SK-N-MC (cell line): ENCODE measurements around the gene NAGK.

Experiments used
- EZH2 ChIP-seq: fragments of 200-600 bp; sonication (generic); IDR thresholded peaks from one replicate; pipeline ENCODE4 v1.6.1; 2017; ENCODE audit warnings: antibody characterized with exemption
- FOXP2 ChIP-seq: optimal IDR thresholded peaks from 2 replicates; pipeline ENCODE3; 2011; ENCODE audit warnings: mild to moderate bottlenecking, moderate library complexity; ENCODE audit not compliant: insufficient read depth; ENCODE audit errors: extremely low read length, control extremely low read depth
- POLR2AphosphoS5 ChIP-seq: IDR thresholded peaks from 2 replicates; pipeline ENCODE4 v1.6.1; 2012; ENCODE audit warnings: mild to moderate bottlenecking, low read depth, low read length, borderline replicate concordance

DNA sequence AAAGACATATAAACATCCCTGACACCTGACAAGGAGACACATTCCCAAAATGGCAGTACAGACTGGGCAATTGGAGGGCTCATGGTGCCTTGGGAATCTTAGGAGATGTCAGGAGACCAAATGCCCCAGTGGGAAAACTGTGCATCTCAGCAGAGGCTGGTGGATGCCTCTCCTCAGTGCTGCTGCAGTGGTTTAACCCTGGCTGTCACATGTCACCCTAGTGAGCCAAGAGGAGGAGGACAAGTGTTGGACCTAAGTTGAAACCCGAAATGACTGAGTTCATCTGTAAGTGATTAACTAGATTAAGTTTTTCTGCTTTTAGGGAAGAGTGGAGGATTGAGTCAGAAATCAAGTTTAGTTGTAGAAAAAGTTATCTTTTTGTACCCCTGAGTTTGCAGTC lies 5.2 kb upstream of the NAGK start:
- TF ChIP-seq POLR2AphosphoS5 (no peak), EZH2 (no peak), FOXP2 (no peak)
